Measurements from ENCODE around the gene POLR3H.

DNA sequence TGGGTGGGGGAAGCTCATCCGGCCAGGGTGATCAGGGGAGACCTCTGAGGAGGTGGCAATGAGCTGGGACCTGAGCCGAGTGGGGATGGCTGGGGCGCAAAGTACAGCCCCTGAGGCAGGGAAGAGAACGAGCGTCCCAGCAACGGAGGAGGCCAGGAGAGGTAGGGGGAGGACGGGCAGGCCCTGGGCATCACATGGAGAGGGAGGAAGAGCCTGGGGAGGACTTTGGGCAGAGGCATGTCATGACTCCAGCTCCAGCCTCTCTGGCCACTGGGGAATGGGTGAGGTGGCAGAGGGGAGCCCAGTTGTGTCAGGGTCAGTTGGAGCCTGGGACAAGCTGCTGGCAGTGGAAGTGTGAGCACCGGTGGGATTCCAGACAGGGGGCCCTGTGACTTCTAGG is 33.8 kb upstream of the POLR3H start:
- TF ChIP-seq, protein P1, sequence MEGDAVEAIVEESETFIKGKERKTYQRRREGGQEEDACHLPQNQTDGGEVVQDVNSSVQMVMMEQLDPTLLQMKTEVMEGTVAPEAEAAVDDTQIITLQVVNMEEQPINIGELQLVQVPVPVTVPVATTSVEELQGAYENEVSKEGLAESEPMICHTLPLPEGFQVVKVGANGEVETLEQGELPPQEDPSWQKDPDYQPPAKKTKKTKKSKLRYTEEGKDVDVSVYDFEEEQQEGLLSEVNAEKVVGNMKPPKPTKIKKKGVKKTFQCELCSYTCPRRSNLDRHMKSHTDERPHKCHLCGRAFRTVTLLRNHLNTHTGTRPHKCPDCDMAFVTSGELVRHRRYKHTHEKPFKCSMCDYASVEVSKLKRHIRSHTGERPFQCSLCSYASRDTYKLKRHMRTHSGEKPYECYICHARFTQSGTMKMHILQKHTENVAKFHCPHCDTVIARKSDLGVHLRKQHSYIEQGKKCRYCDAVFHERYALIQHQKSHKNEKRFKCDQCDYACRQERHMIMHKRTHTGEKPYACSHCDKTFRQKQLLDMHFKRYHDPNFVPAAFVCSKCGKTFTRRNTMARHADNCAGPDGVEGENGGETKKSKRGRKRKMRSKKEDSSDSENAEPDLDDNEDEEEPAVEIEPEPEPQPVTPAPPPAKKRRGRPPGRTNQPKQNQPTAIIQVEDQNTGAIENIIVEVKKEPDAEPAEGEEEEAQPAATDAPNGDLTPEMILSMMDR (IDR thresholded peaks at IDR 0.05), result no peak
- TF ChIP-seq POLR2A (IDR thresholded peaks at IDR 0.05), result no peak
